Natural killer cell (primary cell): ENCODE measurements around the gene PLEKHG3. TPM values are rescaled to one million over a fixed set of nuclear protein-coding genes. Genes with fewer than 3 reads are reported as not detected.

Experiments used
- ATAC-seq, 3 donors: fragments of 150-1000 bp in 2 of 3; fragments of 200-7000 bp in 1 of 3; cut with Tn5 transposase; 1 replicate in 1 of 3; 2 replicates in 2 of 3; pipeline ENCODE4 v1.10.0; 2021; ENCODE audit warnings: mild to moderate bottlenecking in 2 of 3, moderate library complexity in 2 of 3
- DNase-seq, 2 donors: peaks; one replicate each; pipeline versions ENCODE4 v3.0.0 to v3.0.0-alpha.2; 2013 to 2021; ENCODE audit warnings: mixed read lengths in 1 of 2
- H3K27ac ChIP-seq: one replicate; pipeline ENCODE4 v1.5.1; 2013; ENCODE audit warnings: mild to moderate bottlenecking, low read length
- H3K27me3 ChIP-seq: one replicate; pipeline ENCODE4 v1.6.1; 2013; ENCODE audit warnings: low read length; ENCODE audit not compliant: control insufficient read depth, insufficient read depth
- H3K36me3 ChIP-seq: one replicate; pipeline ENCODE4 v1.6.1; 2013; ENCODE audit warnings: low read length; ENCODE audit not compliant: control insufficient read depth, insufficient read depth
- H3K4me1 ChIP-seq: one replicate; pipeline ENCODE4 v1.6.1; 2013; ENCODE audit warnings: low read length; ENCODE audit not compliant: control insufficient read depth, insufficient read depth
- H3K4me3 ChIP-seq: one replicate; pipeline ENCODE4 v1.5.1; 2013; ENCODE audit warnings: low read length
- H3K9me3 ChIP-seq: one replicate; pipeline ENCODE4 v1.6.1; 2013; ENCODE audit warnings: low read length; ENCODE audit not compliant: control insufficient read depth, insufficient read depth
- H3K27ac Mint-ChIP-seq, 2 donors: one replicate each; pipeline ENCODE4 v1.8.0; 2022; ENCODE audit warnings: mild to moderate bottlenecking in 2 of 2, mixed read lengths in 2 of 2, moderate library complexity in 1 of 2
- H3K27me3 Mint-ChIP-seq, 2 donors: one replicate each; pipeline ENCODE4 v1.8.0; 2022; ENCODE audit warnings: low read depth in 2 of 2, mixed read lengths in 2 of 2
- H3K36me3 Mint-ChIP-seq: one replicate; pipeline ENCODE4 v1.8.0; 2022; ENCODE audit warnings: mixed read lengths
- H3K4me1 Mint-ChIP-seq, 2 donors: one replicate each; pipeline ENCODE4 v1.8.0; 2022; ENCODE audit warnings: mixed read lengths in 2 of 2
- H3K4me3 Mint-ChIP-seq: one replicate; pipeline ENCODE4 v1.8.0; 2022; ENCODE audit warnings: mild to moderate bottlenecking, moderate library complexity, mixed read lengths
- H3K9me3 Mint-ChIP-seq, 2 donors: one replicate each; pipeline ENCODE4 v1.8.0; 2022; ENCODE audit warnings: mixed read lengths in 2 of 2
- CTCF ChIP-seq: fragments of 200-600 bp; IDR thresholded peaks from one replicate; pipeline ENCODE4 v1.8.0; 2022; ENCODE audit warnings: antibody characterized with exemption
- WGBS: methylation state at CpG from one replicate; pipeline ENCODE4 v1.1.7; 2013; ENCODE audit warnings: missing lambda C conversion rate; ENCODE audit not compliant: insufficient coverage; 5-methylcytosine and 5-hydroxymethylcytosine counted together
- intact Hi-C: fragments of 100-400 bp; cut with micrococcal nuclease; formaldehyde crosslinking; loops from one replicate; pipeline ENCODE4 v1.14.2; 2022
- total RNA-seq, 4 donors: library from RNA; stranded (reverse); fragments of 120-200 nt in 1 of 4; gene quantifications; one replicate each; pipeline versions ENCODE4 v1.2.3 to v1.2.4, GENCODE V29; 2013 to 2022

The PLEKHG3 gene
- total RNA-seq, 3 donors from 2014 or later (not counting 1 experiment from before 2014, with no cell fraction given) = 184 to 285 (median 225) TPM

- Histone ChIP-seq H3K27me3 (no peaks in the 10 kb centered on the region), H3K36me3 (no peaks in the 10 kb centered on the region), H3K4me1 (no peaks in the 10 kb centered on the region), H3K9me3 (no peaks in the 10 kb centered on the region), H3K27ac (no peak overlapping the region), H3K4me3 (no peak overlapping the region)
- 92% methylated on average over 6 of the region's 7 CpGs for WGBS
- TF ChIP-seq CTCF = no peak
- Mint-ChIP-seq H3K36me3 (no peaks in the 10 kb centered on the region), H3K4me3 (no peak overlapping the region), H3K4me1 (no peaks in the 10 kb centered on the region), H3K9me3 (no peaks in the 10 kb centered on the region), H3K27me3 (no peaks in the 10 kb centered on the region), H3K27ac (no peak overlapping the region)
- no peak for DNase-seq
- ATAC-seq = no peak
- intact Hi-C loops = no loop called here
Observed at GRCh38 chr14:64778104-64778754, 74.0 kb downstream of the PLEKHG3 start.

GRCh38 chr14:64779472-64779871 is 75.2 kb downstream of the PLEKHG3 start:
- no peaks in the 10 kb centered on the region for H3K36me3 Mint-ChIP-seq
- H3K27ac Mint-ChIP-seq = no peak overlapping the region
- Histone ChIP-seq H3K27me3 (no peaks in the 10 kb centered on the region), H3K4me1 (no peaks in the 10 kb centered on the region), H3K36me3 (no peaks in the 10 kb centered on the region), H3K9me3 (no peaks in the 10 kb centered on the region), H3K27ac (no peak overlapping the region), H3K4me3 (no peak overlapping the region)
- no peaks in the 10 kb centered on the region for H3K4me1 Mint-ChIP-seq
- no peaks in the 10 kb centered on the region for H3K27me3 Mint-ChIP-seq
- intact Hi-C loops = no loop called here
- ATAC-seq = no peak
- no peak for DNase-seq
- no peak for TF ChIP-seq CTCF
- no peak overlapping the region for H3K4me3 Mint-ChIP-seq
- 92% methylated on average over 7 of the region's 7 CpGs for WGBS
- H3K9me3 Mint-ChIP-seq = no peaks in the 10 kb centered on the region

GRCh38 chr14:64782196-64782595 is 78.0 kb downstream of the PLEKHG3 start:
- H3K36me3 Mint-ChIP-seq = no peaks in the 10 kb centered on the region
- ATAC-seq (no peak), DNase-seq (no peak)
- no peaks in the 10 kb centered on the region for H3K9me3 ChIP-seq
- no peaks in the 10 kb centered on the region for H3K36me3 ChIP-seq
- no peaks in the 10 kb centered on the region for H3K27me3 ChIP-seq
- H3K4me3 ChIP-seq = no peak overlapping the region
- no peaks in the 10 kb centered on the region for H3K27me3 Mint-ChIP-seq
- intact Hi-C loops = no loop called here
- TF ChIP-seq CTCF = no peak
- H3K27ac Mint-ChIP-seq = no peak overlapping the region
- H3K9me3 Mint-ChIP-seq = no peaks in the 10 kb centered on the region
- H3K4me1 Mint-ChIP-seq = no peaks in the 10 kb centered on the region
- WGBS = 89% methylated on average over 11 of the region's 11 CpGs
- no peaks in the 10 kb centered on the region for H3K4me1 ChIP-seq
- H3K4me3 Mint-ChIP-seq = no peak overlapping the region
- no peak overlapping the region for H3K27ac ChIP-seq

- WGBS = 94% methylated on average over 9 of the region's 9 CpGs
- H3K27ac Mint-ChIP-seq = no peak overlapping the region
- no peaks in the 10 kb centered on the region for H3K9me3 ChIP-seq
- no peaks in the 10 kb centered on the region for H3K9me3 Mint-ChIP-seq
- no peak overlapping the region for H3K27ac ChIP-seq
- H3K4me1 ChIP-seq = no peaks in the 10 kb centered on the region
- no peak for ATAC-seq
- no peak overlapping the region for H3K4me3 Mint-ChIP-seq
- H3K4me3 ChIP-seq = no peak overlapping the region
- no peaks in the 10 kb centered on the region for H3K27me3 Mint-ChIP-seq
- no peak for DNase-seq
- no peaks in the 10 kb centered on the region for H3K27me3 ChIP-seq
- no peak for TF ChIP-seq CTCF
- no peaks in the 10 kb centered on the region for H3K36me3 Mint-ChIP-seq
- no peaks in the 10 kb centered on the region for H3K4me1 Mint-ChIP-seq
- intact Hi-C loops = no loop called here
- no peaks in the 10 kb centered on the region for H3K36me3 ChIP-seq
Observed at GRCh38 chr14:64784006-64784405, 79.8 kb downstream of the PLEKHG3 start.
